Measurements from ENCODE around the gene BRSK1. TPM values are rescaled to one million over a fixed set of nuclear protein-coding genes. Genes with fewer than 3 reads are reported as not detected.

BRSK1 gene
- total RNA-seq, 2 experiments from 2014 or later: 2.6 to 2.7 TPM

- H3K27ac Mint-ChIP-seq: no peak overlapping the region
- no peaks in the 10 kb centered on the region for H3K36me3 Mint-ChIP-seq (ENCODE audit: low read depth)
- TF ChIP-seq CTCF (IDR thresholded peaks at IDR 0.05): no peak
- ATAC-seq (ENCODE audit: poor library complexity): peak; percentile 83
- ChIA-PET POLR2A (interaction anchor here (1.0 kb wide), 1 partner anchor 34 kb away, joined by 6 read pairs; the partner anchor contains the start of gene KMT5C), CTCF (no interaction called here)
- Histone ChIP-seq H3K27ac (ENCODE audit: low read depth in 1 of 2, low read length in 2 of 2) (no peak overlapping the region), H3K4me1 (ENCODE audit: insufficient read depth, low read length) (peaks cover 21% of the 10 kb centered on the region), H3K9me3 (ENCODE audit: control insufficient read depth in 1 of 2, insufficient read depth in 1 of 2, low read length in 2 of 2) (peaks cover 0 to 7% of the 10 kb centered on the region in 2 experiments), H3K27me3 (ENCODE audit: control insufficient read depth in 1 of 2, insufficient read depth in 2 of 2, low read length in 2 of 2) (no peaks in the 10 kb centered on the region), H3K36me3 (ENCODE audit: insufficient read depth, low read length) (no peaks in the 10 kb centered on the region), H3K4me3 (ENCODE audit: low read length) (no peak overlapping the region)
- peak overlapping the region; percentile 56 for H3K4me3 Mint-ChIP-seq
- intact Hi-C loops (cut with DNase I, micrococcal nuclease): loop anchor here in 1 of 2 experiments (1.0 to 10.0 kb wide), 2 partner anchors 34 to 199 kb away; partner anchors contain the start of gene KMT5C
- no peaks in the 10 kb centered on the region for H3K27me3 Mint-ChIP-seq
- DNase-seq: peak; percentile 21 to 77 (median 46)
- H3K4me1 Mint-ChIP-seq (ENCODE audit: low read depth): peaks cover 14% of the 10 kb centered on the region
- H3K9me3 Mint-ChIP-seq: no peaks in the 10 kb centered on the region
Observed at GRCh38 chr19:55305491-55305890, 21.7 kb downstream of the BRSK1 start.

GRCh38 chr19:55305983-55306562, 22.3 kb downstream of the BRSK1 start:
- H3K27me3 Mint-ChIP-seq: no peaks in the 10 kb centered on the region
- Histone ChIP-seq H3K27me3 (ENCODE audit: control insufficient read depth in 1 of 2, insufficient read depth in 2 of 2, low read length in 2 of 2) (no peaks in the 10 kb centered on the region), H3K4me1 (ENCODE audit: insufficient read depth, low read length) (peaks cover 21% of the 10 kb centered on the region), H3K4me3 (ENCODE audit: low read length) (no peak overlapping the region), H3K36me3 (ENCODE audit: insufficient read depth, low read length) (no peaks in the 10 kb centered on the region), H3K27ac (ENCODE audit: low read depth in 1 of 2, low read length in 2 of 2) (no peak overlapping the region), H3K9me3 (ENCODE audit: control insufficient read depth in 1 of 2, insufficient read depth in 1 of 2, low read length in 2 of 2) (peaks cover 0 to 7% of the 10 kb centered on the region in 2 experiments)
- ATAC-seq (ENCODE audit: poor library complexity) (no peak), DNase-seq (no peak)
- no peaks in the 10 kb centered on the region for H3K36me3 Mint-ChIP-seq (ENCODE audit: low read depth)
- ChIA-PET CTCF (no interaction called here), POLR2A (interaction anchor here (0.8 kb wide), 1 partner anchor 47 kb away, joined by 3 read pairs; the partner anchor contains the start of gene PPP6R1)
- H3K9me3 Mint-ChIP-seq: no peaks in the 10 kb centered on the region
- H3K4me1 Mint-ChIP-seq (ENCODE audit: low read depth): peaks cover 14% of the 10 kb centered on the region
- TF ChIP-seq CTCF (IDR thresholded peaks at IDR 0.05): no peak
- no peak overlapping the region for H3K4me3 Mint-ChIP-seq
- no peak overlapping the region for H3K27ac Mint-ChIP-seq
- intact Hi-C loops (cut with DNase I, micrococcal nuclease): loop anchor here in 1 of 2 experiments (1.0 to 10.0 kb wide), 2 partner anchors 33 to 199 kb away; partner anchors contain the start of gene KMT5C

- H3K36me3 Mint-ChIP-seq (ENCODE audit: low read depth): no peaks in the 10 kb centered on the region
- intact Hi-C loops (cut with DNase I, micrococcal nuclease): loop anchor here in 1 of 2 experiments (10.0 kb wide), 1 partner anchor 198 kb away; no protein-coding TSS in a partner anchor
- DNase-seq: no peak
- no peak overlapping the region for H3K4me3 ChIP-seq (ENCODE audit: low read length)
- no peak overlapping the region for H3K4me3 Mint-ChIP-seq
- peaks cover 11% of the 10 kb centered on the region for H3K4me1 Mint-ChIP-seq (ENCODE audit: low read depth)
- ChIA-PET CTCF (no interaction called here), POLR2A (interaction anchor here (0.8 kb wide), 1 partner anchor 48 kb away, joined by 3 read pairs; the partner anchor contains the start of gene PPP6R1)
- no peaks in the 10 kb centered on the region for H3K9me3 Mint-ChIP-seq
- no peaks in the 10 kb centered on the region for H3K36me3 ChIP-seq (ENCODE audit: insufficient read depth, low read length)
- no peaks in the 10 kb centered on the region for H3K27me3 ChIP-seq (ENCODE audit: control insufficient read depth in 1 of 2, insufficient read depth in 2 of 2, low read length in 2 of 2)
- H3K4me1 ChIP-seq (ENCODE audit: insufficient read depth, low read length): peaks cover 15% of the 10 kb centered on the region
- no peaks in the 10 kb centered on the region for H3K27me3 Mint-ChIP-seq
- H3K9me3 ChIP-seq (ENCODE audit: control insufficient read depth in 1 of 2, insufficient read depth in 1 of 2, low read length in 2 of 2): peaks cover 0 to 7% of the 10 kb centered on the region in 2 experiments
- H3K27ac Mint-ChIP-seq: no peak overlapping the region
- no peak for TF ChIP-seq CTCF (IDR thresholded peaks at IDR 0.05)
- no peak for ATAC-seq (ENCODE audit: poor library complexity)
- H3K27ac ChIP-seq (ENCODE audit: low read depth in 1 of 2, low read length in 2 of 2): no peak overlapping the region
Observed at GRCh38 chr19:55306712-55307111, 22.9 kb downstream of the BRSK1 start.
